ENCODE measurements around the gene CPM.

Gene CPM

GRCh38 chr12:68893741-68894140 is 39.2 kb downstream of the CPM start:
- peak overlapping the region in 1 of 3 experiments; percentile 65 for H3K27ac Mint-ChIP-seq
- peaks cover 8% of the 10 kb centered on the region for H3K4me1 Mint-ChIP-seq
- no peaks in the 10 kb centered on the region for H3K27me3 Mint-ChIP-seq (ENCODE audit: low read depth)
- no peak for TF ChIP-seq CTCF (IDR thresholded peaks at IDR 0.05; ENCODE audit: unreplicated experiment in 3 of 3)
- H3K36me3 Mint-ChIP-seq (ENCODE audit: low read depth) = peaks cover 7% of the 10 kb centered on the region
- peaks cover 6% of the 10 kb centered on the region for H3K9me3 Mint-ChIP-seq
- no peak overlapping the region for H3K4me3 Mint-ChIP-seq

- H3K9me3 Mint-ChIP-seq = peaks cover 6% of the 10 kb centered on the region
- H3K4me3 Mint-ChIP-seq = no peak overlapping the region
- peaks cover 8% of the 10 kb centered on the region for H3K4me1 Mint-ChIP-seq
- peaks cover 7% of the 10 kb centered on the region for H3K36me3 Mint-ChIP-seq (ENCODE audit: low read depth)
- H3K27ac Mint-ChIP-seq = no peak overlapping the region
- no peak for TF ChIP-seq CTCF (IDR thresholded peaks at IDR 0.05; ENCODE audit: unreplicated experiment in 3 of 3)
- H3K27me3 Mint-ChIP-seq (ENCODE audit: low read depth) = no peaks in the 10 kb centered on the region
These were observed 39.8 kb downstream of the CPM start for GRCh38 chr12:68893201-68893600.

GRCh38 chr12:68891141-68891540 is 41.8 kb downstream of the CPM start:
- no peak overlapping the region for H3K27ac Mint-ChIP-seq
- H3K36me3 Mint-ChIP-seq (ENCODE audit: low read depth) = peaks cover 5% of the 10 kb centered on the region
- no peaks in the 10 kb centered on the region for H3K27me3 Mint-ChIP-seq (ENCODE audit: low read depth)
- peaks cover 4% of the 10 kb centered on the region for H3K9me3 Mint-ChIP-seq
- no peak for TF ChIP-seq CTCF (IDR thresholded peaks at IDR 0.05; ENCODE audit: unreplicated experiment in 3 of 3)
- no peak overlapping the region for H3K4me3 Mint-ChIP-seq
- no peaks in the 10 kb centered on the region for H3K4me1 Mint-ChIP-seq

GRCh38 chr12:68890701-68891113 is 42.3 kb downstream of the CPM start:
- Mint-ChIP-seq H3K4me3 (no peak overlapping the region), H3K4me1 (no peaks in the 10 kb centered on the region), H3K27ac (no peak overlapping the region), H3K27me3 (ENCODE audit: low read depth) (no peaks in the 10 kb centered on the region), H3K9me3 (no peaks in the 10 kb centered on the region), H3K36me3 (ENCODE audit: low read depth) (peaks cover under 1% of the 10 kb centered on the region)
- TF ChIP-seq CTCF (IDR thresholded peaks at IDR 0.05; ENCODE audit: unreplicated experiment in 3 of 3) = no peak

GRCh38 chr12:68888243-68888642 is 44.7 kb downstream of the CPM start:
- Mint-ChIP-seq H3K27ac (no peak overlapping the region), H3K4me3 (no peak overlapping the region), H3K27me3 (ENCODE audit: low read depth) (no peaks in the 10 kb centered on the region), H3K9me3 (no peaks in the 10 kb centered on the region), H3K36me3 (ENCODE audit: low read depth) (peaks cover 7% of the 10 kb centered on the region), H3K4me1 (no peaks in the 10 kb centered on the region)
- TF ChIP-seq CTCF (IDR thresholded peaks at IDR 0.05; ENCODE audit: unreplicated experiment in 3 of 3) = no peak

GRCh38 chr12:68887641-68888040 is 45.3 kb downstream of the CPM start:
- Mint-ChIP-seq H3K27me3 (ENCODE audit: low read depth) (no peaks in the 10 kb centered on the region), H3K4me1 (no peaks in the 10 kb centered on the region), H3K27ac (no peak overlapping the region), H3K9me3 (no peaks in the 10 kb centered on the region), H3K36me3 (ENCODE audit: low read depth) (peaks cover 10% of the 10 kb centered on the region), H3K4me3 (no peak overlapping the region)
- no peak for TF ChIP-seq CTCF (IDR thresholded peaks at IDR 0.05; ENCODE audit: unreplicated experiment in 3 of 3)

All from nephron (organoid).